CD4-positive, alpha-beta T cell treated with Interleukin-1 beta for 1 hour (primary cell): ENCODE results near the gene PLPP2.

Experiments
- DNase-seq, 2 donors: peaks; one replicate each; pipeline ENCODE4 v3.0.0-alpha.2; 2020 to 2022

Gene PLPP2

DNA sequence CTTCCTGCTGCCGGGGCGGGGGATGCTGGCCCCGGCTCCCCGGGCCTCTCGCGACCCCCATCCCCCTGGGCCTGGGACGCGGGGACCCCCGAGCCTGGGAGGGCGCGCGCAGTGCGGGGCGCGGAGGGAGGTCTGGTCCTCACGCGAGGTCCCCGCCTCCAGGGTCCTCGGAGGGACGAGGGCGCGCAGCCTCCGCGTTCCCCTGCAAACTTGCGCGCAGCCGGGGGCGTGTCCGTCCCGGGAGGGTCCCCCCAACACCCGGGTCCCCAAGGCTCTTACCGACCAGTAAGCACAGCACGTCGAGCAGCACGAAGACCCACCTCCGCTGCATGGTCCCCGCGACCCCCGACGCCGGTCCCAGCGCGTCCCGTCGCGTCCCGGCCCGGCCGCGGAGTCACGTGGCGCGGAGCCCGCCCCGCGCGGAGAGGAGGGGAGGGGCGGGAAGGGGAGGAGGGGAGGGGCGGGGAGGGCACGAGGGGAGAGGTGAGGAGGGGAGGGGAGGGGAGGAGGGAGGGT lies at the start of gene PLPP2:
Gene PLPP2 (minus strand): TSS at position 398 of the 516 bp plus-strand sequence. CDS start 67 bp downstream, at position 331.
- no peak for DNase-seq

DNA sequence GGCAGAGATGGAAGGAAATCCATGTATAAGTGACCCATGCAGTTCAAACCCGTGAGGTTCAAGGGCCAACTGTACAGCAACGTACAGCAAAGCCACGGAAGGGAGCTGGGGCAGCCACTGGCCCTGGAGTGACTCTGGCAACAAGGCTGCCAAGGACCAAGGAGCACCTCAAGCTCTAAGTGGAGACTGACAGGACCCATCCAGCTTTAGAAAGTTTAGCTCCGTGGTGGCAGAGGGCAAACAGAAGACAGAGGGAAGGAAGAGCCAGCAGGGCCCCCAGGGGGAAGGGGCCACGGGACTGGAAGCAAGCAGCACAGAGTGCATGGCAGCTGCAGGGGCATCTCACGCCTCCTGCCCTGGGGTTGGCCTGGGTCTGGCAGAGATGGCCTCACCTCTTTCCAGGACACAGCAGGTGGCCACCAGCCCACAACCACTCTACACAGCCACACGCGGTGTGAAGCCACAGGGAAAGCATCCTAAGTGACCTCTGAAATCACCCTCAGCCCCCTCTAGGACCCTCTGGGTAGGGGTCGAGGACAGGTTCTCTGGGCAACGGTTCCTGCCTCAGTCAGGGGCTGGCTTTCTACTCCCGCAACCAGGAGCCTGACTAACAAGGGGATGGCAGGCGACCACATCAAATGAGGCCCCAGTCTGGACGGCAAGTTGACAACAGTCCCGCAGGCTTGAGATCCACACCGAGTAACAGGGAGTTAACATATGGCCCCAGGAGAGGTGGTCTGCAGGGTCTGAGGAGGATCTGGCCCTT lies 49.6 kb upstream of the PLPP2 start:
- no peak for DNase-seq

DNA sequence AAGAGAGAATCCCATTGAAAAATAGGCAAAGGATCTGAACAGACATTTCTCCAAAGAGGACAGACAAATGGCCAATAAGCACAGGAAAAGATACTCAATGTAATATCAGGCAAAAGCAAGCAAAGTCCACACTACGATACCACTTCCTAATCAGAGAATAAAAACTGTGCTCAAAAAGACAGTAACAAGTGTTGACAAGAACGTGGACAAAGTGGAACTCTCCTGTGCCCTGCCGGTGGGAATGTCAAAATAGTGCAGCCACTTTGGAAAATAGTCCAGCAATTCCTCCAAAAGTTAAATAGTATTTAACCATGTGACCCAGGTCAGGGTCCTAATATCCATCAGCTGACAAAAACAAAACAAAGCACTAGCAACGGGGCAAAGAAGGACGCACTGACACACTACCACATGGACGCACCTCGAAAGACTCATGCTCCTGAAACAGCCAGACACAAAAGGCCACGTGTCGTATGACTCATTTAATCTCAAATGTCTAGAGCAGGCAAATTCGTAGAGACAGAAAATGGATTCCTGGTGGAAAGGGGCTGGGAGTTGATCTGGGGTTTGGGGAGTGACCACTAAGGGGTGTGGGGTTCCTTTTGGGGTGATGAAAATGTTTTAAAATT lies 48.2 kb upstream of the PLPP2 start:
- no peak for DNase-seq

DNA sequence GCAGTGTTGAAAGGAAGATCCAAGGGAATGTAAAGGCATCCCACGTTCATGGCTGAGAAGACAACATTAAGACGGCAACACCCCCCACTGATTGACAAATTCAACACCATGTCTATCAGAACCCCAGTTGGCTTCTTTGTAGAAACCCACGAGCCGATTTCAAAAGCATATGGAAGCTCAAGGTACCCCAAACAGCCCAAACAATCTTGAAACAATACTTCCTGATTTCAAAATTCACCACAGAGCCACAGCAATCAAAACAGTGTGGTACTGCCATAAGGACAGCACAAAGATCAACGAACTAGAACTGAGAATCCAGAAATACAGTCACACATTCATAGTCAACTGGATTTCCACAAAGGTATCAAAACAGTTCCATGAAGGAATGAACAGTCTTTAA lies 47.2 kb upstream of the PLPP2 start:
- no peak for DNase-seq

DNA sequence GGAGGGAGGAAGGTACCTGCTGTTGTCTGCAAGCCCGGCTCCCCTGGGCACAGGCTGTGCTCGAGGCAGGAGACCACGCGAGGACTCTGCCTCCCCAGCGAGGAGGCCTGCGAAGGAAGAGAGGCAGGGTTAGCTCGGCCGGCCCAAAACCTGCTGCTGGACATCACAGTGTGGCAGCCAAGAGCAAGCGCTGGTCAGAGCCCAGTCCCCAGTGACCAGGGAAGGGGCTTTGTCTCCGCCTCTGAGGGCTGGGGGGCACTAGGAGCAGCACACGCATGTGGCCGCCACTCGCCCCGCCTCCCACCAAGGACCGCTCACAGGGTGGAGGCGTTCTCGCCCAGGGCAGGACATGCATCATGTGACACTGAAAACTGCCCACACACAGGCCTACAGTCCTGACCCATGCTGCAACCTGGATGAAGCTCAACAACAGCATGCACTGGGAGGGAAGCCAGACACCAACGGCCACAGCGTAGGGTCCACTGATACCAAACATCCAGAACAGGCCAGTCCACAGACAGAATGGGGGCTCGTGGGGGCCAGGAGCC lies 44.9 kb upstream of the PLPP2 start:
- DNase-seq: no peak

DNA sequence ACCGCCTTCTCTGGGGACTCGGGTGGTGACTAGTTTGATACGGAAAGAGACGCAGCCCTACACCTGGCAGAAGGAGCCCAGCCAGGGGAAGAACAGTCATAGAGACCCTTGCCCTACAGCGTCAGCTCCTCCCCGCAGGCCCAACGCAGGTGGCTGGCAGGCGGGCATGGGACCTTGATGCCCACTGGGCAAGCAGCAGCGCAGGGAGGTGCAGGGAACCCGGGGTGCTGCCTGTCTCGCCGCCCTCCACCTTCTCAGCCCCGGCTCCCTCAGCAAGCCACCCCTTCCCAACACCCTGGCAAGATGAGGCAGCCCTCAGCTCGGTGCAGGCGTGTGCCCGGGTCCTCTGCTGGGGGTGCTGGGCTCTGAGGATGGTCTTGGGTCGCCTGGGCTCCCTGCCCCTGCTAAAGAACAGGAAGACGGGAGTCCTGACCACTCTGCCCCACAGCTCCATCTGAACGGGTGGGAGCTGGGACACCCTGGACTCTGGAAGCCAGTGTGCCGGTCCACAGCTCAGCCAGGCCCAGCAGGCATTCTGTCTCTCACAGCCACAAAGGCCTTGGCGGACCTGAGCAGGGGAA lies 44.4 kb upstream of the PLPP2 start:
- no peak for DNase-seq

DNA sequence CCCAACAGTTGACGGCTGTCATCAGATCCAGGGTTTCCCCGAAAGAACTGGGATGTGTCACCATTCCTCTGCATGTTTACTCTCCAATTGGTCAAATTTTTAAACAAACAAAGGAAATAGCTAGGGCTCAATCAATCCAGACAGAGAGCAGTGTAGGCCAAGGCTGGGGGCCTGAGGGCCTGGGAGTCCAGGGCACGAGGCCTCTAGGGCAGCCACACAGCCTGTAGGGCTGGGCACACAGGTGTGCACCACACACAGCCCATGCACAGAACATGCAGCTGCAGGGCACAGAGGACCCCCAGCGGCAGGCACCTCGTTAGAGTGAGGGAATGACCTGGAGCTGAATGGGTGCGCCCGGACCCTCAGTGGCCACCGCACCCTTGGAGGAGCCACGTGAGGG lies 43.9 kb upstream of the PLPP2 start:
- DNase-seq: no peak

DNA sequence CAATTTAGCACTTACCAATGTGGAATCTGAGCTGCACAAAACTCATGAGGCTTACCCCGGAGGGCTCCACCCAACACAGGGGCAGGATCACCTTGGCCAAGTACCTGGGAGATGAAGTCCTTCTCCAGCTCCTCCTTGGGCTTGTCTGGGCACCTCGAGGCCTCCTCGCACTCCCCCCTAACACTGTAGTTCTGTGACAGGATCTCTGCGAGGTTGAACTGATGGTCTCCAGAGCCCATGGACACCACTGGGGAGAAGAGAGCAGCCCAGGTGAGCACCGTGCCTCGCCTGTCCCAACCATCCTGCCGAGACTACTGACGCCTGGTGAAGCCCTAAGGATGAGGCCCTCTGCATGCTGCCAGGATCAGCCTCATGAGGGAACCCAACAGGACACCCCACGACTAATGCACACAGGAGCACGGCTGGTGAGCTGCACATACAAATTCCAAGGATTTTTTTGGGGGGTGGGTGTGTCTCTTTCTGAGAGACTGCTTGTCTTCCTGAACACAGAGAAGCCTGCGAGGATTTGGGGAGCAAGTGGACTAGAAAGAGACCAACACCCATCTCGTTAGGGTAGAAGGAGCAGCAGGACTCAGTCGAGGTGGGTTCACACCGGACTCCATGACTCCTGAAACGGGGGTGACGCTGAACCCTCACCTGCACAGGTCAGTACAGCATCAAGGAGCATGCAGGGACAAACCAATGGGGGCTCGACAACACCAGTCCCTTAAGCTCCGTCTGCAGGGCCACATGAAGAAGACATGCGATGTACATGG lies 43.3 kb upstream of the PLPP2 start:
- DNase-seq: no peak

DNA sequence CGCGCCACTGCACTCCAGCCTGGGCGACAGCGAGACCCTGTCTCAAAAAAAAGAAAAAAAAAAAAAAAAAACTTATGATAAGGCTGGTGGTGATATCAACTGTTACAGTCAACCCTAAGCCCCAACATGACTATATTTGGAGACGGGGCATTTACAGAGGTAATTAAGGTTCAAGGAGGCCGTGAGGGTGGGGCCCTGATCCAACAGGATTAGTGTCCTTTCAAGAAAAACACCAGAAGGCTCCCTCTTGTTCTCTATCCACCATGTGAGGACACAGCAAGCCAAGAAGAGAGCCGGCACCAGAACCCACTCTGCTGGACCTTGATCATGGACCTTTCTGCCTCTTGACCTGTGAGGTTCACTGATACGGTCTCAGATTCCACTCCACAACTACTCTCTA lies 39.3 kb upstream of the PLPP2 start:
- no peak for DNase-seq

DNA sequence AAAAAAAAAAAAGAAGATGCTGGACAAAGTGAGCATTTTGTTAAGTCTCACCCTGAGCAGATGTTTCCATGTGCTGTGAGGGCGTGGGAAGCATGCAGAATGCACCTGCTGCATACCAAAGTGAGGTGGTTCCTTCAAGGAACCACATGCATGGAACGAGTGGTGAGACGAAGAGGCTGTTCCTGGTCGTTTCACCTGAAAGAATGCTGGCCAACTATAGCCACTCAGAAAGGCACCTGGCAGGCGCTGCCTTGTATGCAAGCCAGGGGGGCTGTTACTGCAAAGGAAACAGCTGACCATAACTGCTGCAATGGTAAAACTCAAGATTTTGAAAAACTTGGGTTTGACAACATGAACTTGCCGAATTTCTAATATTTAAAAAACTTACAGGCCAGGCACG lies 38.7 kb upstream of the PLPP2 start:
- no peak for DNase-seq

DNA sequence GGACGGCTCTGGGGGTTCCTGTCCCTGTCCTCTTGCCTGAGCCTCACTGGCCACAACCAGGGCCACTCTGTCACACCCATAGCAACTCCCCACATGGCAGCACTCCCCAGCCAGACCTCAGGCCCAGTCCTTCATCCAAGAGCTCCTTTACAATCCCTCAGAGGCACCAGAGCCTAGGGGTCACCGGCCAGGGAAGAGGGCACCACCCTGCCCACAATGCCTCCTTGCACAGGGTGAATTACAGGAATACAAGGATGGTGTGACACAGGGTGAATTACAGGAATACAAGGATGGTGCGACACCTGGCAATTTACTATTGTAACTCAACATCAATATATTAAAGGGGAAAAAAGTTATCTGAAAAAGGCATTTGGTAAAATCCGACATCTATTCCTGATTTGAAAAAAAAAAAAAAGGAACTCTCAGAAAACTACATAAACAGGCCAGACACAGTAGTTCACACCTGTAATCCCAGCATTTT lies 36.9 kb upstream of the PLPP2 start:
- DNase-seq: no peak

DNA sequence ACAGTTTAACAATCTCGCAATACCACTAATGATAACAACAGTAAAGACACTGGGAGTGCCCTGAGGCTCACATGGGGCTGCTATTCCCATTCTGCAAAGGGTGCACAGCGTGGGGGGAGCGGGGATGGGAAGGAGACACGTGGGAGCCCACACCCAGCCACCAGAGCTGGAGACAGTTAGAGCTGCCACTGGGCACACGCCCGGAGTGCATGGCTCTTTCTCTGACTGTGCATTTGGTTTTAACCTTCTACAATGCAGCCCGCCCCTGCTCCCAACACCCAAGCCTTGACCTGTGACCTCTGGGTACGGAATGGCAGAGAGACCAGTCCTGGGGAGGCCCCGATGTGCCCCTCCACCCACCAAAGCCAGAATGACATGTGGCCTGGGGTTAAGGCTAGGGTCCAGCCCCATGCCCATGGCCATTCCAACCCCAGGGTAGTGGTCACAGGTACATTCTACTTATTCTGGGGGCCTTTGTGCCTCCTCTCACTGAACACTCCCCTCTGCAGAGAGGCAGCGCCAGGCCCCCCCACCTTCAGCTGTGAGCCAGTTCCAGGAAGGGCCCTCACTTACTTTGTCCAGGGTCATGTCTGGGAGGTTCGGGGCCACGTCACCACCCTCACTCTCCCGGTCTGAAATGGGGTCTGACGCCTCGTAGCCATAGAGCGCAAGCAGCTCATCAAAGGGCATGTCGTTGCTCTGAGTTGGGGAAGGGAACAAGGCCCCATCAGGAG lies 36.3 kb upstream of the PLPP2 start:
- DNase-seq: no peak

DNA sequence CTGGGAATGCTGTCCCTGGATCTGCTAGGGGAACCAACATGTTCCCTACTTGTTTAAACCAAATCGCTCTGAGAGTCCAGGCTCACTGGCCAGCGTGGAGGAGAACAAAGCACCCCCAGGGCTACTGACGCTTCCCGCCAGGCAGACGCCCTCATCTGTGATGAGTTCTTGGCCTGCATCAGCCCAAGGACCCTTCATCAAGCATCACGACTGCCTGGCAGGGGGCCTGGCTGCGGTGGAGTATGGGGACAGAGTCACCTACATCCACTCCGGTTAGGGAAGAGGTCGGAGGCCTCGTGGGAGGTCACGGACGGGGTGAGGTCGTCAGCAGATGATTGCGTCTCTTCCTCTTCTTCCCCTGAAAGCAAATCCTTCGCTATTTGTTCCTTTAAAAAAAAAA lies 35.7 kb upstream of the PLPP2 start:
- DNase-seq: no peak

DNA sequence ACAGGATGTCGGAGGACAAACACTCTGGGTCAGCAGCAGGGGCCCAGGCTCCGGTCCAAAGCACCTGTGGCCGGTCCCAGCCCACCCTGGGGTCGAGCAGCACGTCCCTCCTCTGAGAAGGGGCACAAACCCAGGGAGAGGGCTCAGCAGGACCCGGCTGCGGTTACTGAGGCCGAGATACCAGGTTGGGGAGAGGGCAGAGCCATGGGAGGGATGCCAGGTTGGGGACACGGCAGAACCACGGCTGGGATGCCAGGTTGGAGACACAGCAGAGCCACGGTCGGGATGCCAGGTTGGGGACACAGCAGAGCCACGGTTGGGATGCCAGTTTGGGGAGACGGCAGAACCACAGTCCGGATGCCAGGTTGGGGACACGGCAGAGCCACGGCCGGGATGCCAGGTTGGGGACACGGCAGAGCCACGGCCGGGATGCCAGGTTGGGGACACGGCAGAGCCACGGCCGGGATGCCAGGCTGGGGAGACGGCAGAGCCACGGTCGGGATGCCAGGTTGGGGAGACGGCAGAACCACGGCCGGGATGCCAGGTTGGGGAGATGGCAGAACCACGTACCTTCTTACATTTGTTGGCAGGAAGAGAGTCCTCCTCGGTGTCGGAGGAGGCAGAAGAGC lies 34.8 kb upstream of the PLPP2 start:
- no peak for DNase-seq

DNA sequence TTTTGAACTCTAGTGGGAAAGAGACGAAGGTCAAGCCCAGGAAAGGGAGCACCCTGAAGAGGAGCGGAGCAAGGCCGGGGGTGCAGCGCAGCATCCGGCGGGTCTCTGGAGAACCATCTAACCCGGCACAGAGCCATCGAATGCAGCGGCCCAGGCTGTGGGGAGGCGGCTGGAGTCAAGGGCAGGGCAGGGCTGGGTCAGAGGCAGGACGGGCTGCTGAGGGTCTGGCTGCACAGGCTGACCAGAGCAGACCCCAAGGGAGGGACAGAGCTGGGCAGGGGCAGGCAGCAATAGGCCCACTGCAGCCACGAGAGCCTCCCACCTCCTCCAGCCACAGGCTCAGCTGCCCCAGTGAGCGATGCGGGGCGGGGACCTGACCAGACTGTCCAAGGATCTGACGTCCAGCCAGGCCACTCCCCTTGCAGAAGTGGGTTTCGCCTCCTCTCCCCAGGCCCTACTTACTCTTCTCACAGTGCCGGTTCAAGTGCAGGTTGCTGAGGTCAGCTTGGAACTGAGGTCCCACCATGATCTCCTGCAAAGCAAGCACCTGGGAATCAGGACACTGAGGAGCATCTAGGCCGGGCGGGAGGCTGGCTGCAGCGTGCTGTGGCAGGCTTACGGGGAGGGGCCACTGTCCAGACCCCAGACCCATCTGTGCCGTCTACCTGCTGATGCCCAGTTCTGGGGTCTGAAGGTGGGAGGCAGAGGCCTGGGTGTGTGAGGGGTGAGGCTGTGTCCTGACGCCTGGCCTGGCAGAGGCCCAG lies 34.2 kb upstream of the PLPP2 start:
- DNase-seq: no peak

DNA sequence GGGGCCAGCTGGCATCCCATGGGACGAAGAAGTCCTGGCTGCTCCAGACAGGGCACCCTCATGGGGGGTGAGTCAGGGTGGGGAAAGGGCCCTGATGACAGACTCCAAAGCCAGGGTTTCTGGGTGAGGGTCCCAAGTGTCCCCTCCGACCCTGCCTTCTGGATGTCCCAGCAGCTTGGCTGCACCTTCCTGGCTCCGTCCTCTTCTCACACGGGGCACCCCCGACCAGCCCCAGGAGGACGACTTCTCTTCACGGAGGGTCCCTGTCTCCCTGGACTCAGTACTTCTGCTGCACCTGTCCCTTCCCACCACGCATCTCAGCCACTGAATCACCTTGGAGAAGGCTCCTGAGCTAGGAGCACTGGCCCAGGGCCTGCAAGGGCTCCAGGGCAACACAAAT lies 33.5 kb upstream of the PLPP2 start:
- DNase-seq: no peak

DNA sequence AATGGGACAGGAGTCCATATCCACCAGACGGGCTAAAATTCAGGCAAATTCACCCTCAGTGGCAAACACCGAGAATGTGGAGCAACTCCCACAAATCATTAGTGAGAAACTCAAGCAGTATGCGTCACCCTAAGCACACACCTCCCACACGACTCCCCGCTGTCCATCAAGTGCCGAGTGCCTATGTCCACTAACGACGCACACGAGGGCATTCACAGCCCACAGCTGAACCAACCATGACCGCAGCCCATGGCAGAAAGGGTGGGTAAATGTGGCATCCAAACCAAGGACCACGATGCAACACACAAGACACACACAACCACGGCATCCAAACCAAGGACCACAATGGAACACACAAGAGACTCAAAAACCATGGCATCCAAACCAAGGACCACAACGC lies 31.4 kb upstream of the PLPP2 start:
- DNase-seq: no peak

DNA sequence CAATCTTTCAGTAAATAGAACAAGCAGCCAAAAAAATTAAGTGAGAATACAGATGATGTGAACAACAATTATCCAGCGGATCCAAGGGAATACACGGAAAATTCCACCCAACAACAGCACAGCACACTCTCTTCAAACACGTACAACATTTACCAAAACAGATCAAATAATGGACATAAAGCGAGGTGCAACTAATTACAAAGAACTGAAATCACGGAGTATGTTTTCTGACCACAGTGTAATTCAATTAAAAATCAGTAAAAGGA lies 27.2 kb upstream of the PLPP2 start:
- DNase-seq: no peak

DNA sequence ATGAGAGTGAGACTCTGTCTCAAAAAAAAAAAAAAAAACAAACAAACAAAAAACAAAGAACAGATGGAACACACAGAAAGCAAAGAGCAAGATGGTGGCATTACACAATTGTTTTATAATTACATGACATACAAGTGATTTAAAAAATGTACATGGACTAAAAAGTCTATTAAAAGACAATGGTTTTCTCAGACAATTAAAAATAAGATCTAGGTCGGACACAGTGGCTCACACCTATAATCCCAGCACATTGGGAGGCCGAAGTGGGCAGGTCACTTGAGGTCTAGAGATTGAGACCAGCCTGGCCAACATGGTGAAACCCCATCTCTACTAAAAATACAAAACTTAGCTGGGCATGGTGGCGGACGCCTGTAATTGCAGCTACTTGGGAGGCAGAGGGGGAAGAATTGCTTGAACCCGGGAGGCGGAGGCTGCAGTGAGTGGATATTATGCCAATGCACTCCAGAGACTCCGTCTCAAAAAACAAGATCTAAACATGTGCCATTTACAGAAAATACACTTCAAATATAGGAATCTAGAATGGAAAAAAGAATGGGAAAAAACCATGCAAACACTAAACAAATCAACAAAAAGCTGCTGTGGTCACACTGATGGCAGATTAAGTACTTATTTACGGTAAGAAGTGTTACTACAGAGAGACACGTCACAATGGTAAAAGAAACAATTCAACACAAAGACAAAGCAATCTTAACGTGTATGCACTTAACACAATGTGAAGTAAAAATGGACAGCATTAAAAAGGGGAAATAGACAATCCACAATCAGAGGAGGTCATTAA lies 26.7 kb upstream of the PLPP2 start:
- DNase-seq: no peak

DNA sequence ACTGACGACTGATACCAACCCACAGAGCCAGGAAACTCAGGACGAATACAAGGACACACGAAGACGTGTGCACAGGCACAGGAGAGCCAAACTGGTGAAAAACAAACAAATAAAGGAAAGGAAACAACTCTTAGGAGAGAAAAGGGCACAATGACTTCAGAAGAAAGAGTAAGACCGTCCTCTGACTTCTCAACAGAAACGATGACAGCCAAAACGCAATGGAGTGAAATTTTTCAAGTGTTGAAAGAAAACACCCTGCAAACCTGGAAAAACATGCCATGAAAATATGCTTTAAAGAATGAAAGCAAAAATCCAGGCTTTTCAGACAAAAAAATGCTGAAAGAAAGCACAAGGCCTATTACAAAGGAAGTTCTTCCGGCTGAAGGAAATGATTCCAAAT lies 24.6 kb upstream of the PLPP2 start:
- no peak for DNase-seq
